GM23338 (cell line): ENCODE results near the gene DBNL.

Experiments used
- CTCF ChIP-seq, 2 experiments: fragments of 200-600 bp in 1 of 2; sonication (generic) in 1 of 2; conservative IDR thresholded peaks; 2 replicates each; pipeline versions ENCODE4 v1.5.1 to v1.6.1; 2016 to 2017; ENCODE audit warnings: antibody characterized with exemption in 2 of 2, low read depth in 2 of 2, mild to moderate bottlenecking in 2 of 2, moderate library complexity in 1 of 2
- EZH2 ChIP-seq: fragments of 200-600 bp; sonication (generic); IDR thresholded peaks from one replicate; pipeline ENCODE4 v1.8.0; 2017; ENCODE audit warnings: antibody characterized with exemption, mild to moderate bottlenecking, low read depth; ENCODE audit not compliant: unreplicated experiment
- EZH2phosphoT487 ChIP-seq: fragments of 200-600 bp; sonication (generic); IDR thresholded peaks from one replicate; pipeline ENCODE4 v1.8.1; 2018; ENCODE audit warnings: antibody characterized with exemption; ENCODE audit not compliant: unreplicated experiment
- POLR2AphosphoS5 ChIP-seq: IDR thresholded peaks from 2 replicates; pipeline ENCODE4 v1.6.1; 2016; ENCODE audit warnings: antibody characterized with exemption, low read depth

GRCh38 chr7:44068054-44068453, 23.6 kb downstream of the DBNL start:
- TF ChIP-seq CTCF (conservative IDR thresholded peaks at IDR 0.05; ENCODE audit: low read depth in 2 of 2) (0 out of 4 replicates have a peak, but pooled peaks of 1 of the 2 experiments have one; percentile 8), EZH2phosphoT487 (no peak), POLR2AphosphoS5 (no peak), EZH2 (no peak)
